ENCODE measurements around the gene ARRDC2. TPM values are rescaled to one million over a fixed set of nuclear protein-coding genes. Genes with fewer than 3 reads are reported as not detected.

The ARRDC2 gene
- total and polyA plus RNA-seq, 2 experiments from 2014 or later = 5.7 to 19.7 TPM

DNA sequence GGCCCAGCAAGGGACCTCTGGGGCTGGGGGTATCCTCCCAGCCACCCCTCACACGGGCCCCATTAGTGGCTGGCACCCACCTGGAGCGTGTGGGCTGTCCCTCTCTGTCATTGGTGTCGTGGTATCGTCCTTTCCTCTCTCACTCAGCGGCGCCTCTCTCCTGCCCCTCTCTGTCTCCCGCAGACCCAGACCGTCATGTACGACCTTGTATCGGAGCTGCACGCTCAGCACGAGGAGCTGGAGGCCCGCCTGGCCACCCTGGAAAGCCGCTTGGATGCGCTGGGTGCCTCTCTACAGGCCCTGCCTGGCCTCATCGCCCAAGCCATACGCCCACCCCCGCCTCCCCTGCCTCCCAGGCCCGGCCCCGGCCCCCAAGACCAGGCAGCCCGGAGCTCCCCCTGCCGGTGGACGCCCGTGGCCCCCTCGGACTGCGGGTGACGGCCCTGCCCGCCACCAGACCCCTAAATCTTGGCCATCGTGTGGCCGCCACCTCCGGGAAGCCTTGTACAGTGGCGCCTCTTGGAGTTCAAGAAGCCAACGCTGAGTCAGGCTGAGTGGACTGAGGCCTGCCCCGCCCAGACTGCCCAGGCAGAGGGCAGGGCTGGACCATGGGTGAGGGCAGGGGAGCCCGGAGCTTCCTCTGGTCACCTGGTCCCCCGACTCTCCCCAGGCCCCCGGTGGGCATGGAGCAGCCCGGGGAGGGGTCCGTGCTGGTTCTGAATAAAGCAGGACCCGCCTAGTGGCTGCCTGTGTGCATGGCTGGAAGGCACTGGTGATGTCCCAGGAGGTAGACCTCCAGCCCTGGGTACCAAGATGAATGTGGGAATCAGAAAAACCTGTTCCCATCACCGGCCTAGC lies 9.8 kb upstream of the ARRDC2 start:
- Histone ChIP-seq H3K4me2 (ENCODE audit: unreplicated experiment) (no peak overlapping the region), H3F3A (ENCODE audit: insufficient read depth) (0 out of 2 replicates have a peak, but pooled peaks cover 4% of the 10 kb centered on the region), H3K36me3 (ENCODE audit: low read depth) (no peaks in the 10 kb centered on the region), H3K9me2 (ENCODE audit: insufficient read depth) (no peaks in the 10 kb centered on the region), H3K27me3 (replicated peaks; ENCODE audit: insufficient read depth) (no peaks in the 10 kb centered on the region), H2AFZ (peak overlapping the region; percentile 35; the same call in 1 of the 2 replicates), H4K20me1 (ENCODE audit: insufficient read depth) (no peaks in the 10 kb centered on the region), H3K4me3 (no peak overlapping the region), H3K79me2 (ENCODE audit: insufficient read depth) (peaks cover 18% of the 10 kb centered on the region), H3K27ac (no peak overlapping the region), H3K9me3 (ENCODE audit: low read depth) (no peaks in the 10 kb centered on the region), H3K9ac (0 out of 2 replicates have a peak overlapping the region, but pooled peaks have one; percentile 10), H3K4me1 (ENCODE audit: insufficient read depth) (peaks cover 9% of the 10 kb centered on the region; the same call in 1 of the 2 replicates)
- TF ChIP-seq EZH2phosphoT487 (IDR thresholded peaks at IDR 0.05; ENCODE audit: insufficient read depth, low read depth) = no peak
- no peak for TF ChIP-seq EZH2 (IDR thresholded peaks at IDR 0.05; ENCODE audit: insufficient read depth, poor library complexity, severe bottlenecking)
- peak; percentile 82 for DNase-seq
- 64 to 66% methylated on average over 19 to 37 of the region's 41 CpGs for WGBS, 2 experiments (ENCODE audit: low coverage in 1 of 2, low lambda C conversion rate in 2 of 2, missing lambda C conversion rate in 2 of 2)
- in situ Hi-C loops (cut with MboI) = loop anchor here (10.0 kb wide), 1 partner anchor 53 kb away; no protein-coding TSS in a partner anchor

DNA sequence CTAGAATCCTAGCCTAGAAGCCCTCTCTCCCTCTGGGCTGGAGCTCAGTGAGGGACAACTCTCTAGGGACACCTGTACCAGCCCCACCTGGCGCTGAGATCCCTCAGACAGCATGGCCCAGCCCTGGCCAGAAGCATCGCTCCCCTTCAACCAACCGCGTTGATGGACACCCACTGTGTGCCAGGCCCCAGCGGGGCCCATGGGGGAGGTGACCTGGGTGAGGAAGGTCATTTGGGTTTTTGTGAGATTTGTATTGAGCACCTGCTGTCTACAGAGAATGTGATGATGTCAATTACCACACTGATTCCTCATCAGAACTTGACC lies 9.2 kb upstream of the ARRDC2 start:
- H3F3A ChIP-seq (ENCODE audit: insufficient read depth) = 0 out of 2 replicates have a peak, but pooled peaks cover 4% of the 10 kb centered on the region
- H3K9me2 ChIP-seq (ENCODE audit: insufficient read depth) = no peaks in the 10 kb centered on the region
- H3K4me2 ChIP-seq (ENCODE audit: unreplicated experiment) = no peak overlapping the region
- no peak overlapping the region for H3K4me3 ChIP-seq
- in situ Hi-C loops (cut with MboI) = loop anchor here (10.0 kb wide), 1 partner anchor 54 kb away; no protein-coding TSS in a partner anchor
- H3K9ac ChIP-seq = no peak overlapping the region
- no peaks in the 10 kb centered on the region for H4K20me1 ChIP-seq (ENCODE audit: insufficient read depth)
- TF ChIP-seq EZH2 (IDR thresholded peaks at IDR 0.05; ENCODE audit: insufficient read depth, poor library complexity, severe bottlenecking) = no peak
- TF ChIP-seq EZH2phosphoT487 (IDR thresholded peaks at IDR 0.05; ENCODE audit: insufficient read depth, low read depth) = no peak
- H3K9me3 ChIP-seq (ENCODE audit: low read depth) = no peaks in the 10 kb centered on the region
- DNase-seq = no peak
- H3K4me1 ChIP-seq (ENCODE audit: insufficient read depth) = peaks cover 9% of the 10 kb centered on the region; the same call in 1 of the 2 replicates
- WGBS, 2 experiments (ENCODE audit: low coverage in 1 of 2, low lambda C conversion rate in 2 of 2, missing lambda C conversion rate in 2 of 2) = 91 to 97% methylated on average over 5 of the region's 5 CpGs
- no peak overlapping the region for H2AFZ ChIP-seq
- H3K79me2 ChIP-seq (ENCODE audit: insufficient read depth) = peaks cover 21% of the 10 kb centered on the region
- no peaks in the 10 kb centered on the region for H3K27me3 ChIP-seq (replicated peaks; ENCODE audit: insufficient read depth)
- H3K36me3 ChIP-seq (ENCODE audit: low read depth) = no peaks in the 10 kb centered on the region
- H3K27ac ChIP-seq = no peak overlapping the region

DNA sequence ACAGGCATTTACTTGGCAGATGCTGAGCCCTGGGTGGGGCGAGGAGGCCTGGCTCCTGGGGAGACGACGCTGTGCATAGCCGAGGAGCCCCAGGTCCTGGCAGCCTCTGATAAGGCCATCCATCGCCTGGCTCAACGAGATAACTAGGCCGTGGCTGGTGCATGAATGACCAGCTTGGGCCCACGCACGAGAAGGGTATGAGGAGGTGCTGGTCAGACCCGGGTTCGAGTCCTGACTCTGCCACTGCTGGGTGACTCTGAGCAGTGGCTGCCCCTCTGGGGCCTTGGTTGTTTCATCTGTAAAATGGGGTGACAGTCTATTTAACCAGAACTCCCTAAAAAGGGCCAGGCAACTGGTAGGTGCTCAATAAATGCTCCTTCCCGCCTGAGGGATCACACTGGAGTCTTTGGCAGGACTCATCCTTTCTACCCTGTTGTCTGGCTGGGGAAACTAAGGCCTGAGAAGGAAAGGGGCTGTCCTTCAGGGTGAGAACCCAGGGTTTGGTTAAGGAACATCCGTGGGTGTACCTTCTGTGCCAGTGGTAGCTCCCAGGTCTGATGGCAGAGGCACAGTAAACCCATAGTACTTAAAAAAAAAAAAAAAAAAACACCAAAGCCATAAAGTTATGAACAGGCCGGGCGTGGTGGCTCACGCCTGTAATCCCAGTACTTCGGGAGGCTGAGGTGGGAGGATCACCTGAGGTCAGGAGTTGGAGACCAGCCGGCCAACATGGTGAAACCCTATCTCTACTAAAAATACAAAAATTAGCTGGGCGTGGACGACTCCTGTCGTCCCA lies 8.1 kb upstream of the ARRDC2 start:
- Histone ChIP-seq H3K4me1 (ENCODE audit: insufficient read depth) (peaks cover 9% of the 10 kb centered on the region; the same call in 1 of the 2 replicates), H3K36me3 (ENCODE audit: low read depth) (no peaks in the 10 kb centered on the region), H2AFZ (peak overlapping the region; percentile 79), H3K79me2 (ENCODE audit: insufficient read depth) (peaks cover 21% of the 10 kb centered on the region), H3K4me2 (ENCODE audit: unreplicated experiment) (peak overlapping the region; percentile 25), H3K9me2 (ENCODE audit: insufficient read depth) (no peaks in the 10 kb centered on the region), H3K9me3 (ENCODE audit: low read depth) (no peaks in the 10 kb centered on the region), H4K20me1 (ENCODE audit: insufficient read depth) (no peaks in the 10 kb centered on the region), H3F3A (ENCODE audit: insufficient read depth) (0 out of 2 replicates have a peak, but pooled peaks cover 4% of the 10 kb centered on the region), H3K27ac (peak overlapping the region; percentile 75), H3K4me3 (peak overlapping the region; percentile 90), H3K9ac (peak overlapping the region; percentile 88), H3K27me3 (replicated peaks; ENCODE audit: insufficient read depth) (no peaks in the 10 kb centered on the region)
- TF ChIP-seq EZH2phosphoT487 (IDR thresholded peaks at IDR 0.05; ENCODE audit: insufficient read depth, low read depth) = no peak
- no peak for TF ChIP-seq EZH2 (IDR thresholded peaks at IDR 0.05; ENCODE audit: insufficient read depth, poor library complexity, severe bottlenecking)
- in situ Hi-C loops (cut with MboI) = loop anchor here (10.0 kb wide), 2 partner anchors 55 kb away; no protein-coding TSS in a partner anchor
- whole genome bisulfite sequencing, 2 experiments (ENCODE audit: low coverage in 1 of 2, low lambda C conversion rate in 2 of 2, missing lambda C conversion rate in 2 of 2) = 85 to 86% methylated on average over 19 to 21 of the region's 21 CpGs
- no peak for DNase-seq

DNA sequence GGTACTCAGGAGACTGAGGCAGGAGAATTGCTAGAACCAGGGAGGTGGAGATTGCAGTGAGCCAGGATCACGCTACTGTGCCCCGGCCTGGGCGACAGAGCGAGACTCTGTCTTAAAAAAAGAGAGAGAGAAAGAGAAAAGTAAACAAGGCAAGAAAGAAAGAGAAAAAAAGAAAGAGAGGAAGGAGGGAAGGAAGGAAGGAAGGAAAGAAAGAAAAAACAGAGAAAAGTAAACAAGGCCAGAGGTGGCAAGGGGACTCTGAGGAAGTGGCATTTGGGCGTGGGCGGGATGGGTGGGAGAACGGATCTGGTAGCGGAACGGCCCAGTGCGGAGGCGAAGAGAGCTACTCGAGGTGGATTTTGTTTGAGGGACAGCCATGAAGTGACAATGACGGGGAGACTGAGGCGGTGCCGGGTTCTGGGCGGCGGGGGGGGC lies 7.5 kb upstream of the ARRDC2 start:
- Histone ChIP-seq H3K9me2 (ENCODE audit: insufficient read depth) (no peaks in the 10 kb centered on the region), H4K20me1 (ENCODE audit: insufficient read depth) (no peaks in the 10 kb centered on the region), H3F3A (ENCODE audit: insufficient read depth) (0 out of 2 replicates have a peak, but pooled peaks cover 4% of the 10 kb centered on the region), H3K27me3 (replicated peaks; ENCODE audit: insufficient read depth) (no peaks in the 10 kb centered on the region), H3K4me1 (ENCODE audit: insufficient read depth) (peaks cover 9% of the 10 kb centered on the region; the same call in 1 of the 2 replicates), H3K79me2 (ENCODE audit: insufficient read depth) (peaks cover 21% of the 10 kb centered on the region), H3K27ac (peak overlapping the region; percentile 75), H3K4me2 (ENCODE audit: unreplicated experiment) (peak overlapping the region; percentile 80), H2AFZ (peak overlapping the region; percentile 79), H3K36me3 (ENCODE audit: low read depth) (no peaks in the 10 kb centered on the region), H3K4me3 (peak overlapping the region; percentile 90), H3K9me3 (ENCODE audit: low read depth) (no peaks in the 10 kb centered on the region), H3K9ac (peak overlapping the region; percentile 88)
- DNase-seq = no peak
- 8 to 10% methylated on average over 9 to 17 of the region's 17 CpGs for WGBS, 2 experiments (ENCODE audit: low coverage in 1 of 2, low lambda C conversion rate in 2 of 2, missing lambda C conversion rate in 2 of 2)
- in situ Hi-C loops (cut with MboI) = loop anchor here (10.0 kb wide), 1 partner anchor 54 kb away; no protein-coding TSS in a partner anchor
- TF ChIP-seq EZH2 (IDR thresholded peaks at IDR 0.05; ENCODE audit: insufficient read depth, poor library complexity, severe bottlenecking) = no peak
- TF ChIP-seq EZH2phosphoT487 (IDR thresholded peaks at IDR 0.05; ENCODE audit: insufficient read depth, low read depth) = no peak

Measured in GM23248 (cell line).